IPS-18a (cell line): ENCODE measurements around the gene NFIC.

ENCODE experiments used
- H3K27ac ChIP-seq: one replicate; pipeline ENCODE4 v1.5.1; 2013; ENCODE audit warnings: low read length
- H3K27me3 ChIP-seq: one replicate; pipeline ENCODE4 v1.6.1; 2013; ENCODE audit warnings: mild to moderate bottlenecking, low read length; ENCODE audit not compliant: control insufficient read depth, insufficient read depth
- H3K36me3 ChIP-seq: one replicate; pipeline ENCODE4 v1.6.1; 2013; ENCODE audit warnings: low read depth, low read length; ENCODE audit not compliant: control insufficient read depth
- H3K4me1 ChIP-seq: one replicate; pipeline ENCODE4 v1.6.1; 2013; ENCODE audit warnings: low read depth, low read length; ENCODE audit not compliant: control insufficient read depth
- H3K4me3 ChIP-seq: one replicate; pipeline ENCODE4 v1.5.1; 2013; ENCODE audit warnings: low read length
- H3K9ac ChIP-seq: one replicate; pipeline ENCODE4 v1.6.1; 2013; ENCODE audit warnings: mild to moderate bottlenecking, low read length, moderate library complexity
- H3K9me3 ChIP-seq: one replicate; pipeline ENCODE4 v1.6.1; 2013; ENCODE audit warnings: low read depth, low read length; ENCODE audit not compliant: control insufficient read depth

NFIC gene

GRCh38 chr19:3457528-3458228 lies 91.3 kb downstream of the NFIC start:
- H3K9ac ChIP-seq = no peak overlapping the region

GRCh38 chr19:3458229-3459088 lies 92.1 kb downstream of the NFIC start:
- H3K9me3 ChIP-seq = no peaks in the 10 kb centered on the region
- H3K9ac ChIP-seq = no peak overlapping the region
- H3K27ac ChIP-seq = no peak overlapping the region
- H3K36me3 ChIP-seq = no peaks in the 10 kb centered on the region
- peaks cover 4% of the 10 kb centered on the region for H3K4me1 ChIP-seq
- peak overlapping the region; percentile 35 for H3K4me3 ChIP-seq
- H3K27me3 ChIP-seq = peaks cover 64% of the 10 kb centered on the region

More at GRCh38 chr19:3457528-3458228, 91.3 kb downstream of the NFIC start:
- H3K27ac ChIP-seq = no peak overlapping the region
- H3K36me3 ChIP-seq = no peaks in the 10 kb centered on the region
- H3K27me3 ChIP-seq = peaks cover 56% of the 10 kb centered on the region
- no peak overlapping the region for H3K4me3 ChIP-seq
- no peaks in the 10 kb centered on the region for H3K9me3 ChIP-seq
- peaks cover 4% of the 10 kb centered on the region for H3K4me1 ChIP-seq

- no peaks in the 10 kb centered on the region for H3K9me3 ChIP-seq
- H3K4me1 ChIP-seq = peaks cover 4% of the 10 kb centered on the region
- H3K27ac ChIP-seq = no peak overlapping the region
- H3K36me3 ChIP-seq = no peaks in the 10 kb centered on the region
- H3K27me3 ChIP-seq = peaks cover 72% of the 10 kb centered on the region
- peak overlapping the region; percentile 35 for H3K4me3 ChIP-seq
- no peak overlapping the region for H3K9ac ChIP-seq
Observed at GRCh38 chr19:3459089-3459881, 92.9 kb downstream of the NFIC start.

GRCh38 chr19:3459965-3460582 lies 93.7 kb downstream of the NFIC start:
- H3K27me3 ChIP-seq = peaks cover 79% of the 10 kb centered on the region
- H3K9ac ChIP-seq = no peak overlapping the region
- no peak overlapping the region for H3K27ac ChIP-seq
- no peaks in the 10 kb centered on the region for H3K36me3 ChIP-seq
- H3K4me3 ChIP-seq = no peak overlapping the region
- peaks cover 4% of the 10 kb centered on the region for H3K4me1 ChIP-seq
- no peaks in the 10 kb centered on the region for H3K9me3 ChIP-seq

DNA sequence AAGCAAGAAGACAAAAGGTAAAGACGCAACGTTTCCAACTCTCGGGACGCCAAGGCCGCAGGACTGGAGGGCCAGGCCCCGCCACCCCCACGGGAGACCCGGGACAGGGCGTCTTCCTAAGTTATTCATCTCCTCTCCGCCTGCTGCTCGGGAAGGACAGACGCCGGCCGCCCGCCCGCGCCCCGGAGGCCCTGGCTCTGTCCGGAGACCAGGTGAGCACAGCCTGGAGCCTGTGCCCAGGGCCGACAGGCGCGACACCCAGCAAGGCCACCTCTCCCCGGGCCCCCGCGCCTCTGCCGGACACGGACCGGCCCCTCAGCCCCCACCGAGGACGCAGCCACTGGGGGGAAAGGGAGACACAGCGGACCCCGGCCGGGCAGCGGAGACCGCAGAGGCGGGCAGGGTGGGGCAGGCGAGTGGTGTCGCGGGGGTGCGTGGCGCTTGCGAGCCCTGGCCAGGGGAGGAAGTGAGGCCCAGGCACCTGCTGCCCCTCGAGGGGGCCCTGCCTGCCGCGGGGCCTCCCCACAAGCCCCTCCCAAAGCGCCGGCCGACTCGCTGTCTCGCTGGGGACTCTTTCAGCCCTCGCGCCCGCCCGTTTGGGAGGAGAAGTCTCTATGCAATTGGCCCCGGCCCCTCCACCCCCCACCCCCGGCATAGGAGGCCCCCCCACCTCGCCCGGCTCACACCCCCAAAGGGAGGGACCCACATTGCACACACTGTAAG lies 96.8 kb downstream of the NFIC start:
- Histone ChIP-seq H3K4me3 (no peak overlapping the region), H3K36me3 (no peaks in the 10 kb centered on the region), H3K27me3 (peaks cover 84% of the 10 kb centered on the region), H3K27ac (no peak overlapping the region), H3K9ac (no peak overlapping the region), H3K9me3 (no peaks in the 10 kb centered on the region), H3K4me1 (no peaks in the 10 kb centered on the region)

- Histone ChIP-seq H3K9me3 (no peaks in the 10 kb centered on the region), H3K4me1 (no peaks in the 10 kb centered on the region), H3K9ac (no peak overlapping the region), H3K36me3 (no peaks in the 10 kb centered on the region), H3K27ac (no peak overlapping the region), H3K27me3 (peaks cover 76% of the 10 kb centered on the region), H3K4me3 (peak overlapping the region; percentile 35)
Observed at GRCh38 chr19:3463714-3464586, 97.6 kb downstream of the NFIC start.

DNA sequence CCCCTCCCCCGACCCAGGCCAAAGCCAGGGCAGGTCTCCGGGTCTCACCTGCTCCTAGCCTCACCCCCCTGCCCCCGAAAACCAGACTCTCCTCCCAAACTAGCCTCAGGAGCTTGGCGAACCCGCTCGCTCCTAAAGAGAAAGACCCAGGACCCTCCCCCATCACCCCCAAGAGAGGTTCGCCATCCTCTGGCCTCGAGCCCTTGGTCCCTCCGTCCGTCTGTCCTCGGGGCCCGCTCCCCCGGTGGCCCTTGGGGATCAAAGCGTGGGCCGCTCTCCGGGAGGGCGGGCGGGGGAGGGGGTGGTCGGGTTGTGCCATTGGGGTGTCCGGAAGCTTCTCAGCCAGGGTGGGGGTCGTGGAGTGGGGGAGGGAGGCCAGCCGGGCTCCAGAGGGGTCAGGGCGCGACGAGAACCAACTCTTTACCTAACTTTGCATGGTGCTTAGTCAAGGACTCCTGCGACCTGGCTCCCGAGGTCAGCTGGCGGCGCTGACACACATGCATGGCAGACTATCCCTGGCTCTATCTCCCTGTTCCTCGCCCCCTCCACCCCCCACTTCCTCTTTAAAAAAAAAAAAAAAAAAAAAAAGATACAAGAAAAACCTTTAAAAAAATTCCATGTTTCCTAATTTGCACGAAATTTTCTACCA lies 98.3 kb downstream of the NFIC start:
- Histone ChIP-seq H3K36me3 (no peaks in the 10 kb centered on the region), H3K27ac (no peak overlapping the region), H3K9ac (no peak overlapping the region), H3K4me1 (no peaks in the 10 kb centered on the region), H3K9me3 (no peaks in the 10 kb centered on the region), H3K4me3 (no peak overlapping the region), H3K27me3 (peaks cover 76% of the 10 kb centered on the region)

DNA sequence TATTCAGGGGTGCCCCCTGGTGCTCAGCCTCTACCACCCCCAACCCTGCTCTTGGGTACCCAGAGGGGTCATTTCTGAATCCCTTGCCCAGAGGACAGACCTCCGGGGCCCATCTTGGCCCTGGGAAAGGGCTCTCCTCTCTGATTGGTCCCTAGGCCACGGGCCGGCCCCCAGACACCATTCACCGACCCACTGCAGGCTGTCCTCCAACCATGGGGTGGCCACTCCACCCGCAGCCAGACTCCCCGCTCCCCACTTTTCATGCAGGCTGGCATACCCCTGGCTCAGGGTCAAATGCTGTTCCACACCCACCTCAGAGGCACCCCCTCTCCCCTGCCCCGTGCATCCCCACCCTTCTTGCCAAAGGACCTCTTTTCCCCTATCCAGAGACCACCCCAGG lies 99.2 kb downstream of the NFIC start:
- no peak overlapping the region for H3K27ac ChIP-seq
- H3K36me3 ChIP-seq = no peaks in the 10 kb centered on the region
- H3K4me1 ChIP-seq = no peaks in the 10 kb centered on the region
- no peak overlapping the region for H3K9ac ChIP-seq
- no peaks in the 10 kb centered on the region for H3K9me3 ChIP-seq
- no peak overlapping the region for H3K4me3 ChIP-seq
- H3K27me3 ChIP-seq = peaks cover 76% of the 10 kb centered on the region

DNA sequence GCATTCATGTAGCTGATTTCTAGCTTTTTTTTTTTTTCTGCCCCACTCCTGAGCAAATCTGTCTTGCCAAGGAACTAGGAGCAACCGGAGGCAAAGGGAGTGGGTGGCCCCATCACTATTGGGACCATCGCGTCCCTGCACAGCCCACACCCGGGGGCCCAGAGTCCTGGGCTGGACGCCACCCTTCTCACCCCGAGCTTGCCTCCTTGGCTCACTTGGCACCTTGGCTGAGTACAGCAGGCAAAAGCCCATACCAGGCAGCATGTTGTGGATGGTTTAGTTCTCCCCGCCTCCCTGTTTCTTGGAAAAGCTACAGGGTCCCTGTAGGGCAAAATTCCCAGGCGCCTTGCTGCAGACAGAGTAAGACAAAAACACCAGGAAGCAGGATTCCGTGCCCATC lies 100.3 kb downstream of the NFIC start:
- Histone ChIP-seq H3K4me1 (no peaks in the 10 kb centered on the region), H3K27ac (no peak overlapping the region), H3K36me3 (no peaks in the 10 kb centered on the region), H3K9me3 (no peaks in the 10 kb centered on the region), H3K27me3 (peaks cover 72% of the 10 kb centered on the region), H3K9ac (no peak overlapping the region), H3K4me3 (no peak overlapping the region)
